OCI-LY7 (cell line): ENCODE measurements around the gene RTKN2. TPM values are rescaled to one million over a fixed set of nuclear protein-coding genes. Genes with fewer than 3 reads are reported as not detected.

ENCODE experiments used
- BruUV-seq: library from RNA; stranded (reverse); fragments of 400-500 nt; replicated peaks from 2 replicates; lab custom pipeline; 2021; lab: Mats Ljungman, UMichigan
- CTCF ChIA-PET: fragments of 300-600 bp; sonication (Branson Sonifier 250); formaldehyde crosslinking; loops from one replicate; lab custom pipeline; 2022; ENCODE audit warnings: antibody characterized with exemption; ENCODE audit not compliant: unreplicated experiment; lab: Charles Lee
- POLR2A ChIA-PET: fragments of 300-600 bp; sonication (Branson Sonifier 250); formaldehyde crosslinking; loops from one replicate; lab custom pipeline; 2022; ENCODE audit warnings: antibody characterized with exemption; lab: Charles Lee
- DNase-seq: peaks from one replicate; pipeline ENCODE4 v3.0.0-alpha.2; 2015; ENCODE audit warnings: low spot score
- H2AFZ ChIP-seq: fragments of 200-600 bp; sonication (generic), shearing (Covaris generic); 2 replicates; pipeline ENCODE4 v1.6.1; 2014; ENCODE audit warnings: mild to moderate bottlenecking, antibody characterized with exemption, low read length, moderate library complexity
- H3K27ac ChIP-seq: fragments of 200-600 bp; sonication (generic); 2 replicates; pipeline ENCODE4 v1.5.1; 2014; ENCODE audit warnings: mixed run types, low read depth, mild to moderate bottlenecking, moderate library complexity, low read length, inconsistent platforms; ENCODE audit not compliant: poor library complexity, severe bottlenecking
- H3K36me3 ChIP-seq: fragments of 200-600 bp; sonication (generic); 2 replicates; pipeline ENCODE4 v1.6.1; 2014; ENCODE audit warnings: mild to moderate bottlenecking, antibody characterized with exemption, low read length, moderate library complexity, mixed read lengths; ENCODE audit not compliant: insufficient read depth
- H3K4me1 ChIP-seq: fragments of 200-600 bp; sonication (generic); 2 replicates; pipeline ENCODE4 v1.5.1; 2014; ENCODE audit warnings: mild to moderate bottlenecking, low read length; ENCODE audit not compliant: insufficient read depth, poor library complexity, severe bottlenecking
- H3K4me2 ChIP-seq: fragments of 200-600 bp; sonication (generic); 2 replicates; pipeline ENCODE4 v1.6.1; 2014; ENCODE audit warnings: mild to moderate bottlenecking, low read length
- H3K4me3 ChIP-seq: fragments of 200-600 bp; sonication (generic); 2 replicates; pipeline ENCODE4 v1.5.1; 2014; ENCODE audit warnings: mild to moderate bottlenecking, low read depth, low read length; ENCODE audit not compliant: poor library complexity, severe bottlenecking
- H3K79me2 ChIP-seq: fragments of 200-600 bp; sonication (generic); 2 replicates; pipeline ENCODE4 v1.6.1; 2016; ENCODE audit warnings: low read depth, mild to moderate bottlenecking, low read length, moderate library complexity, mixed read lengths; ENCODE audit not compliant: insufficient read depth
- H3K9me2 ChIP-seq: fragments of 200-600 bp; sonication (generic); 2 replicates; pipeline ENCODE4 v1.6.1; 2016; ENCODE audit warnings: mild to moderate bottlenecking, low read length, mixed read lengths; ENCODE audit not compliant: insufficient read depth
- H3K9me3 ChIP-seq: fragments of 200-600 bp; sonication (generic); 2 replicates; pipeline ENCODE4 v1.6.1; 2014; ENCODE audit warnings: mild to moderate bottlenecking, mixed run types, low read length, mixed read lengths
- H4K20me1 ChIP-seq: fragments of 200-600 bp; sonication (generic); 2 replicates; pipeline ENCODE4 v1.6.1; 2014; ENCODE audit warnings: mild to moderate bottlenecking, antibody characterized with exemption, low read length, moderate library complexity, mixed read lengths; ENCODE audit not compliant: insufficient read depth
- EZH2phosphoT487 ChIP-seq: fragments of 200-600 bp; sonication (generic); IDR thresholded peaks from 2 replicates; pipeline ENCODE4 v1.6.1; 2018; ENCODE audit warnings: low read depth, borderline replicate concordance, mild to moderate bottlenecking, mixed run types, antibody characterized with exemption, low read length, moderate library complexity, mixed read lengths
- intact Hi-C: fragments of 100-400 bp; cut with micrococcal nuclease; formaldehyde crosslinking; loops from one replicate; pipeline ENCODE4 v1.10.0; 2022; ENCODE audit not compliant: unreplicated experiment
- total RNA-seq, 2 experiments: library from RNA; depleted of rRNA in 1 of 2; stranded (reverse); fragments of >200 nt in 1 of 2; shearing (Covaris generic) in 1 of 2; gene quantifications; 2 replicates each; pipeline ENCODE4 v1.2.3, GENCODE V29; 2014 to 2022
- TF ChIP-seq, protein P1 (sequence below): fragments of 200-600 bp; sonication (generic); conservative IDR thresholded peaks from 2 replicates; pipeline ENCODE4 v1.5.1; 2014; ENCODE audit warnings: mild to moderate bottlenecking, antibody characterized with exemption, low read length, moderate library complexity, mixed read lengths

RTKN2 gene
- total RNA-seq, 2 experiments from 2014 or later, result 12.3 to 20.4 TPM

DNA sequence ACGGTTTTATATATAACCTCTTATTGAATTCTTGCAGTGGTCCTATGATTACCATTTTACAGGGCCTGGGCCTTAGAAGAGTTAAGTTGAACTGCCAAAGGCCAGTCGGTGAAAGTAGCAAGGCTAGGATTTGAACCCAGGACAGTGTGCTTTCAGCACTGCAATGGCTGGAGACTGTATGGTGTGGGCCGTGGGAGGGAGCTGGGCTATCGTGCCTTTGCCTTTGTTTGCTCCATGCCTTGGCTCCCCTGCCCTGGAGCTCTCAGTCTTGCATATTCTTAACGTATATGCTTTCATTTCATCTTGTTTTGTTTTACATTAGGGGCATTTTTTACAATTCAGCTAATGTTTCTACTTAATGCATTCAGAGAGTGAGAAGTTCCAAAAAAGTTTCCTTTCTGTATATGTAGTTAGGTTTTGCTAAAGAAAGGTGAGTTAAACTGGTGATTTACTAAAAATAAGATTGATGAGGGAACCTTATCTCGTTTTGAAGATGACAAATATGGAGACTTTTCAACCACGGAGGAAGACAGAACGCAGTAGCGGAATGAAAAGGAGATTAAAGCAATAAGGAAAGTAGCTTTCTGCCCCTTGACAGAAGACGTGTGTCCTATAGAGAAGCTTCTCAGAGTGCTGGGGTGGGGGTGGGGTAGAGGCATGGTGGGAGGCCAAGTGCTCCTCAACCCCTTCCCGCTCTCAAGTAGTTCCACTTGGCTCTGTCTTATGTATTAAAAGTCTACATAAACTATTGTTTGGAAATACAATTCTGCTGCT lies 82.5 kb downstream of the RTKN2 start:
- CTCF ChIA-PET, result interaction anchor here (0.6 kb wide), 1 partner anchor 147 kb away, joined by 7 read pairs; no protein-coding TSS in a partner anchor

DNA sequence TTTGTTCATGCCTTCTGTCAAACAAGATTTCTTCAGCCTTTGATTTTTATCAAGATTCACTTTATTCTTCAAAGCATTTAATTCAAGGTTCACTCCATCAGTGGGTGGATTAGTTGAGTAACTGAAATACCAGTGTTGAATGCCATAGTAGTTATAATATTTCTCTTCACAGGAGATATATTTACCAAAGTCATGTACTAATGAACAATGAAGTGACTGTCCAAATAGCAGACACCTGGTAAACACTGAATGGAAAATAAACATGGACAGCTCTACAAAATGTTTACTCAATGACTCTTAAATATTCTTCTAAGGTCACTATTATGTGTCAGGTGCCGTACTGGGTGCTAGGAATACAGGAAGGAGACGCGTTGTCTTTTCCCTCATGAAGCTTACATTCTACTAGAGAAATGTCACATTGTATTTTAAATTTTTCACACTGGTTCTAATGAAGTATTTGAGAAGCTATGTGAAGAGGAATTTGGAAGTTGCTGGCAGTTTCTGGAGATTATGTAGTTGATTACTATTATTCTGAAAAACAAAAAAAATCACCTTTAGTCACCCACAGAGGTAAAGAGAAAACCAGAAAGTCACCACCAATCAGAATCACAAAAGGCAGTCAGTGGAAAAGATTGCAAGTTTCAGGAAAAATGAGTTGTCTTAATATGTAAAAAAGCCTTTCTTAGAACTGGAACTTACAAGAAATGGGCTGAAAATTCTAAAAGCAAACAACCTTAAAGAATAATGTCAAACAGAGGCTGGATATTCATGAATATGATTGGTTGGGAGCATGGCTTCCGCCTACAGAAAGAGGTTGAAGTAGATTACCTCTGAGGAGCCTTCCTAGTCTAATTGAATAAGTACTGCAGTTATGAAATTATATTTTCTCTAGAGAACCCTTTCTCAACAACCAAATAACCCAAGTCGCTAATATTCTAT lies 84.5 kb downstream of the RTKN2 start:
- no TSS peak for BruUV-seq
- no peaks in the 10 kb centered on the region for H3K9me2 ChIP-seq
- peaks cover 12% of the 10 kb centered on the region for H3K36me3 ChIP-seq
- no peak for DNase-seq
- ChIA-PET CTCF (no interaction called here), POLR2A (interaction anchor here (0.6 to 1.3 kb wide), 4 partner anchors 11 to 140 kb away, joined by 3 to 4 read pairs (median 3); no protein-coding TSS in a partner anchor)
- no peak for TF ChIP-seq EZH2phosphoT487
- TF ChIP-seq, protein P1, sequence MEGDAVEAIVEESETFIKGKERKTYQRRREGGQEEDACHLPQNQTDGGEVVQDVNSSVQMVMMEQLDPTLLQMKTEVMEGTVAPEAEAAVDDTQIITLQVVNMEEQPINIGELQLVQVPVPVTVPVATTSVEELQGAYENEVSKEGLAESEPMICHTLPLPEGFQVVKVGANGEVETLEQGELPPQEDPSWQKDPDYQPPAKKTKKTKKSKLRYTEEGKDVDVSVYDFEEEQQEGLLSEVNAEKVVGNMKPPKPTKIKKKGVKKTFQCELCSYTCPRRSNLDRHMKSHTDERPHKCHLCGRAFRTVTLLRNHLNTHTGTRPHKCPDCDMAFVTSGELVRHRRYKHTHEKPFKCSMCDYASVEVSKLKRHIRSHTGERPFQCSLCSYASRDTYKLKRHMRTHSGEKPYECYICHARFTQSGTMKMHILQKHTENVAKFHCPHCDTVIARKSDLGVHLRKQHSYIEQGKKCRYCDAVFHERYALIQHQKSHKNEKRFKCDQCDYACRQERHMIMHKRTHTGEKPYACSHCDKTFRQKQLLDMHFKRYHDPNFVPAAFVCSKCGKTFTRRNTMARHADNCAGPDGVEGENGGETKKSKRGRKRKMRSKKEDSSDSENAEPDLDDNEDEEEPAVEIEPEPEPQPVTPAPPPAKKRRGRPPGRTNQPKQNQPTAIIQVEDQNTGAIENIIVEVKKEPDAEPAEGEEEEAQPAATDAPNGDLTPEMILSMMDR, result no peak
- H3K4me3 ChIP-seq, result no peak overlapping the region
- no peaks in the 10 kb centered on the region for H3K9me3 ChIP-seq
- intact Hi-C loops, result no loop called here
- H2AFZ ChIP-seq, result no peak overlapping the region
- no peaks in the 10 kb centered on the region for H3K79me2 ChIP-seq
- H3K4me1 ChIP-seq, result peaks cover 8% of the 10 kb centered on the region
- 0 out of 2 replicates have a peak overlapping the region, but pooled peaks have one; percentile 10 for H3K4me2 ChIP-seq
- H4K20me1 ChIP-seq, result no peaks in the 10 kb centered on the region
- H3K27ac ChIP-seq, result no peak overlapping the region

More for the DNA sequence above, 82.5 kb downstream of the RTKN2 start:
- no peaks in the 10 kb centered on the region for H4K20me1 ChIP-seq
- H3K9me3 ChIP-seq, result no peaks in the 10 kb centered on the region
- no peaks in the 10 kb centered on the region for H3K9me2 ChIP-seq
- H3K36me3 ChIP-seq, result peaks cover 20% of the 10 kb centered on the region
- H3K27ac ChIP-seq, result no peak overlapping the region
- no TSS peak for BruUV-seq
- POLR2A ChIA-PET, result interaction anchor here (0.6 to 0.9 kb wide), 4 partner anchors 7 to 58 kb away, joined by 3 to 4 read pairs (median 4); no protein-coding TSS in a partner anchor
- intact Hi-C loops, result no loop called here
- H3K79me2 ChIP-seq, result no peaks in the 10 kb centered on the region
- TF ChIP-seq, protein P1, result no peak
- no peak for TF ChIP-seq EZH2phosphoT487
- no peak overlapping the region for H3K4me2 ChIP-seq
- peaks cover 8% of the 10 kb centered on the region for H3K4me1 ChIP-seq
- no peak overlapping the region for H2AFZ ChIP-seq
- H3K4me3 ChIP-seq, result no peak overlapping the region
- no peak for DNase-seq
